ENCODE results near the gene JAZF1.

DNA sequence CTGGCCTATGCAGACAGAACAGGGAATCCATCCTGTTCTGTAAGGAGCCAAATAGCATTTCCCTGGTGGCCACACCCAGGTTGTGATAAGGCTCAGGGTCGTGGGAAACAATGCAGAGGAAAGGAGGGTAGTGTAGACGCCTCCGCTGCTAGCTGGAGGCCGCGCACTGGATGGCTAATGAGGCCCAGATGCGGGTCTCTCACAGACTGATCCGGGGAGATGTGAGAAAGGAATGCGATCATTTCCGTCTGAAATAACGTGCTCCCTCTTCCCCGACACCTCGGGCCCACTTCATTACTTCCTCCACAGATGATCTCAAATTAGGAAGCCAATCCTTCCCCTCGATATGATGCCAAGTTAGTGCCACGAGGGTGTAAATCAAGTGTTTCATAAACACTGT is 237.4 kb downstream of the JAZF1 start:
- TF ChIP-seq, protein P1, sequence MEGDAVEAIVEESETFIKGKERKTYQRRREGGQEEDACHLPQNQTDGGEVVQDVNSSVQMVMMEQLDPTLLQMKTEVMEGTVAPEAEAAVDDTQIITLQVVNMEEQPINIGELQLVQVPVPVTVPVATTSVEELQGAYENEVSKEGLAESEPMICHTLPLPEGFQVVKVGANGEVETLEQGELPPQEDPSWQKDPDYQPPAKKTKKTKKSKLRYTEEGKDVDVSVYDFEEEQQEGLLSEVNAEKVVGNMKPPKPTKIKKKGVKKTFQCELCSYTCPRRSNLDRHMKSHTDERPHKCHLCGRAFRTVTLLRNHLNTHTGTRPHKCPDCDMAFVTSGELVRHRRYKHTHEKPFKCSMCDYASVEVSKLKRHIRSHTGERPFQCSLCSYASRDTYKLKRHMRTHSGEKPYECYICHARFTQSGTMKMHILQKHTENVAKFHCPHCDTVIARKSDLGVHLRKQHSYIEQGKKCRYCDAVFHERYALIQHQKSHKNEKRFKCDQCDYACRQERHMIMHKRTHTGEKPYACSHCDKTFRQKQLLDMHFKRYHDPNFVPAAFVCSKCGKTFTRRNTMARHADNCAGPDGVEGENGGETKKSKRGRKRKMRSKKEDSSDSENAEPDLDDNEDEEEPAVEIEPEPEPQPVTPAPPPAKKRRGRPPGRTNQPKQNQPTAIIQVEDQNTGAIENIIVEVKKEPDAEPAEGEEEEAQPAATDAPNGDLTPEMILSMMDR (IDR thresholded peaks at IDR 0.05; ENCODE audit: control extremely low read depth in 1 of 3, insufficient read depth in 1 of 3, low read depth in 1 of 3, low read length in 3 of 3): no peak
- TF ChIP-seq GABPA (IDR thresholded peaks at IDR 0.05; ENCODE audit: borderline replicate concordance, insufficient read depth, low read length) (no peak), SP1 (IDR thresholded peaks at IDR 0.05; ENCODE audit: low read depth, low read length) (no peak), POLR2A (IDR thresholded peaks at IDR 0.05; ENCODE audit: control extremely low read depth in 1 of 2, low read depth in 2 of 2, low read length in 2 of 2) (no peak), CEBPB (IDR thresholded peaks at IDR 0.05; ENCODE audit: low read depth, low read length) (no peak), CREB1 (IDR thresholded peaks at IDR 0.05) (no peak), GTF2F1 (IDR thresholded peaks at IDR 0.05; ENCODE audit: borderline replicate concordance, low read depth, low read length) (no peak), SRF (IDR thresholded peaks at IDR 0.05; ENCODE audit: low read depth, low read length) (no peak)

Measured in H1 (cell line).